A172 (cell line): ENCODE data around the gene ITGA2B. TPM values are rescaled to one million over a fixed set of nuclear protein-coding genes. Genes with fewer than 3 reads are reported as not detected.
"Not testable (repeated sequence)": the region's sequence is repeated elsewhere in the genome, so short reads cannot be mapped to it uniquely, and the experiment has no call there.

Experiments
- DNase-seq: peaks from one replicate; pipeline ENCODE4 v3.0.0-alpha.2; 2015; ENCODE audit warnings: low spot score
- total RNA-seq: library from RNA; depleted of rRNA; stranded (reverse); fragments of >200 nt; shearing (Covaris generic); gene quantifications from 2 replicates; pipeline ENCODE4 v1.2.3, GENCODE V29; 2014

The ITGA2B gene
- total RNA-seq, 1 experiment from 2014 or later, result 0.05 TPM

DNA sequence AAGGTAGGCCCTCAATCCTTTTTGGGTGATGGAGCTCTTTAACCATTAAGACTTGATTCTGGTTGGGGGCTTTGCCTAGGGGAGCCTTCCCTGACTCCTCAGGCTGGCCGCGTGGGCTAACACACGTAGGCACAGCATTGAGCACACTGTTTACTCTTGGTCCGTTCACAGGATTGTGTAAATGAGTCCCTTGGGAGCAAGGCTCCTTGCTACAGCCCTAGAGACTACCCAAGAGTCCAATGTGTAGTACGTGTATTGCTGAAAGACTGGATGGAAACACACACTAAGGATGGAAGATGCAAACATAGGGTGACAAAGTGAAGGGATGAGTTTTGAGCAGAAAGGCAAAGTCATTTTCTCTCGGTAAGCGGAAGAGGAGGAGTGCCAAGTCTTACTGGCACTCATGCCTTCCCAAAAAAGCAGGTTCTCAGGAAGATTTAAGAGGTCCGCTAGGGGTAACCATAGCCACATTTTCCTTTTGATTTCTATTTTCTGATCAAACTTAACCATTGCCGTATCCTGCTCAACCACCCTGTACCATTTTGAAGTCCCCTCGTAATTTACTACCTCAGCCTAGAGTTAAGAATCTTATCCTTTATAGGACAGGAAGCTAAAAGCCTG lies 911 bp upstream of the ITGA2B start:
- DNase-seq, result no peak

- DNase-seq, result no peak
These were observed 314 bp upstream of the ITGA2B start for GRCh38 chr17:44389723-44390202.

- DNase-seq, result no peak
These were observed 1.6 kb downstream of the ITGA2B start for GRCh38 chr17:44387804-44388203.

- no peak for DNase-seq
These were observed 3.3 kb downstream of the ITGA2B start for GRCh38 chr17:44386182-44386525.

GRCh38 chr17:44385287-44386181 lies 3.9 kb downstream of the ITGA2B start:
- DNase-seq, result peak; percentile 32

DNA sequence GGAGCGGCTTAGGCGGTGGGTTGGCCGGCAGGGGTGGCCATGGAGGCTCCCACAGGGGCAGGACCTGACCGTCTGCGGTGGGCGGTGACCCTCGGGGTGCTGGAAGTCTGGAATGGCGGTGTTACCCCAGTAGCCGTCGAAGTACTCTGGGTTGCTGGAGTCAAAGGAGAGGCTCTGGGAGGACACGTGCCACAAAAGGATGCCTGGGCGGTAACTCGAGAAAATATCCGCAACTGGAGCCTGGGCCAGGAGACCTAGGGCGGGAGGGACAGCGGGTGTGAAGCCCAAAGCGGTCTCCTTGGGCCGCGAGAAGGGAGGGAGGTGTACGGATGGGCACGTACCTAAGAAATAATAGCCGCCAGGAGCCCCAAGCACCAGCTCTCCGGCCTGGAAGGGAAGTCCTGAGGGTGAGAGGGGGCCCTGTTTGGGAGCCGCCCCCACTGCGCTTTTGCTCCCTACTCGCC lies 4.6 kb downstream of the ITGA2B start:
- no peak for DNase-seq

- no peak for DNase-seq
These were observed 5.1 kb downstream of the ITGA2B start for GRCh38 chr17:44384281-44384822.

DNA sequence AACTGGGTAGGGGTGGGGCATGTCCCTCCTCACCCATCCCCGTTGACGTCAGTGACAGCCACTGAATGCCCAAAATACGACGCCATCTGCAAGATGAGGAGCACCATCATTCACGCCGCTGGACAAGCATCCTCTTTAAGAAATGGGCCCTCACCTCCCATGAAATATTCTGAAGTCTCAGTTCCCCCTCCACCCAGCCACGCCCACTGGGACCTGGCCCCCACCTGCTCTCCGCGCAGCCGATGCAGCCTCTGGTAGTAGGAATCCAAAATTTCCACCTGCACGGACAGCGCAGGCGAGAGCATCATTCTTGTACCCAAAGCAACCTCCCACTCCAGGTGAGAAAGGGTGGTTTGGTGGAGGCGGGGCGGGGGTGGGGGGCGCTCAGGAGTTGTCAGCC lies 5.6 kb downstream of the ITGA2B start:
- no peak for DNase-seq

DNA sequence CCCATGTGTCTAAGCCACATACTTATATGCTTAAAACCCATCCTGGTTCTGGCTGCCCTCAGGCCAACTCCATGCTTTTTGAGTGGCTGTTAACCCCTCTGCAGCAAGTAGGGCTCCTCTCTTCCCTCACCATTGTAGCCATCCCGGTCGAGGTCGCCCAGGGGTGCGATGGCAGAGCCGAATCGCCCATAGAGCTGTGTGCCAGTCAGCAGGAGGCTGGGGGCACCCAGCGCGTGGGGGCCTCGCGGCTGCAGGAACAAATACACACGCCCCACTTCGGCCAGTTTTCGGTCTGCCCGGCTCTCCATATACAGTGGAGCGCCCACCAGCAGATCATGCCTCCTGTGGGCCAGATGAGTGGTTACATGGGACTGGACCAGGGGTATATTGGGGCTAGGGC lies 6.1 kb downstream of the ITGA2B start:
- no peak for DNase-seq

GRCh38 chr17:44382917-44383316 lies 6.5 kb downstream of the ITGA2B start:
- DNase-seq, result no peak

- no peak for DNase-seq
These were observed 7.6 kb downstream of the ITGA2B start for GRCh38 chr17:44381810-44382305.

- no peak for DNase-seq
These were observed 8.7 kb downstream of the ITGA2B start for GRCh38 chr17:44380767-44381166.

DNA sequence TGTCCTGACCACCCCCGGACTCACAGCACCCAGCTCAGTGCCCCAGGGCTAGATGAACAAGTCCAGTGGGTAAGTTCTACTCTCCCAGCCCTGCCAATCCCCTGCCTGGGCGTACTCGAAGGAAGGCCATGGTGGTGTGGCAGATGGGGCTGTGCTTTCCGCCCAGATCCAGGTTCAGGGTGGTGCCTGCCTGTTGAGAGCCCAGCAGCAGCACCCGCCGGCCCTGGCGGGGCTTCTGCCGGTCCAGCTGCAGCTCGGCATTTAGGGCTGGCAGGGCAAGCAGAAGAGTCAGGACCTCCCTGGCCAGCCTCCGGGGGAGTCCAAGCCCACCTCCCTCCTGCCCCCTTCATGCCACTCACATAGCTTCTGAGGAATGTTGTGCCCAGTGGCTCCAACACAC lies 9.6 kb downstream of the ITGA2B start:
- no peak for DNase-seq

DNA sequence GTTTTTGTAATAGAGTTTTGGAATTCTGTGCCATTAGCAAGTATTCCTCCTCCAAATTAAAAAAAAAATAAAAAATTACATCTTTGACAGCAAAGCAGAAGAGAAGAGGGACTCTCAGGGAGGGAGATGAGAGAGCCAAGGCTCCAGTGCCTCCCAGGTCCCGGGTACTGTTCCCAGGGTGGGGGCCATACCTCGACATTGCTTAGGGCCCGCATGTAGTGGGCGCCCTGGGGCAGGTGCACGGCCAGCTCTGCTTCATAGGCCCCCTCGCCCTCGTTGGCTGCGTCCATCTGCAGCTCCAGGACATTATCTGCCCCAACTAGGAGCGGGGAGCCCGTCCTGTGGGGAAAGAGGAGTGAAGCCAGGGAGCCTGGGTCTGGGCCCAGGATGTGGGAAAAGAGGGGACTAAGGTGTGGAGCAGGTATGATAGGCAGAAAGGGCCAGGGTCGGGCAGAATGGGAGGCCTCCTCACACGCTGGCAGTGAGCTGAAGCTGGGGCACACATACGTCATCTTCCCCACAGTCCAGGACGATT lies 11.2 kb downstream of the ITGA2B start:
- DNase-seq, result no peak

- DNase-seq, result no peak
These were observed 12.7 kb downstream of the ITGA2B start for GRCh38 chr17:44376779-44377178.

DNA sequence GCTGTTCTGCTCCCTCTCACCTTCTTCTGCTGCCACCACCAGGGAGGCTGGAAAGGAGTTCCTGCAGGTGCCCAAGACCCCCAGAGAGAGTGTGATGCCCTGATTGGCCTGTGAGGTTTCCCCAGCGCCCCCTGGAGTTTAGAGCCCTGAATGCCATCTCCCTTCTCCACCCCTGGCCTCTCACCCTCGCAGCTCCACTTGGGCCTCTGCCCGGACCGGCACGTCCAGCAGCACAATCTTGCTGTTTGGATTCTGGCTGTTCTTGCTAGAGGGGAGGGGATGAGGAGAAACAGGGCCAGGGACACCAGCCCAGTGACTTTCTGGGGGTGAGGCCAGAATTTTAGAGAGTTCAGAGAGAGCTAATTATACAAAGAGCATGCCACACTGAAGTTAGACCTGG lies 13.3 kb downstream of the ITGA2B start:
- DNase-seq, result no peak

DNA sequence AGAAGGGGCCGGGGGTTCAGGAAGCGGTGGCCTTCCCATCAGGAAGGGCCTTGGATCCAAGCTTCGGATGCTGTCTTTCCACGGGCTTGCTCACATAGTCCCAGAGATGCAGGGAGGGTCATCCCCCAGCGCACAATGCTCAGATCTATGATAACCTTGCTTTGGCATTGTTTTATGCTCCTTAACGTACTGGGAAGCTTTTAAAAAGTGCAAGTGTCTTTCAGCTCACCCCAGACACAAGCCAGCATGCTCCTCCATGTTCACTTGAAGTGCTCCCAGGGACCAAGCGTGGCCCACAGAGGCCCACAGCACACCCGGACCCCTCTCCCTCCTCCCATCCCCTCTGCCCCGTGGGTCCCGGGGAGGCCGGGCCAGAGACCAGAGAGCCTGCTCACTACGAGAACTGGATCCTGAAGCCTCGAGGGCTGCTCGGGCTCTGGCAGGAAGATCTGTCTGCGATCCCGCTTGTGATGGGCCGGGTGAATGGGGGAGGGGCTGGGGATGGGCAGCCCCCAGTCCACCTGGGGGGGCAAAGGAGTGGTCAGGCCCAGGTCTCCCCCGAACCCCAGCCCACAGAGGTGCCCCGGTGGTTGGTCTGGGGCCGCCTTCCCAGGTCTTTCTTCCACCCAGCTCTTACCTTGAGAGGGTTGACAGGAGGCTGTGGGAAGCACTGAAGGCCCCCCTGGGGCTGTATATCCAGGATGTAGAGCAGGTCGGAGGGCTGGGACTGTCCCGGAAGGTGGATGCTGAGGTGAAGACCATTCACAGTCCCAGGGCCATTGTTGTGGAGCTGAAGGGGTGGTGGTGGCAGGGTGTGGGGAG lies 14.0 kb downstream of the ITGA2B start:
- no peak for DNase-seq

- no peak for DNase-seq
These were observed 14.9 kb downstream of the ITGA2B start for GRCh38 chr17:44374306-44375195.

DNA sequence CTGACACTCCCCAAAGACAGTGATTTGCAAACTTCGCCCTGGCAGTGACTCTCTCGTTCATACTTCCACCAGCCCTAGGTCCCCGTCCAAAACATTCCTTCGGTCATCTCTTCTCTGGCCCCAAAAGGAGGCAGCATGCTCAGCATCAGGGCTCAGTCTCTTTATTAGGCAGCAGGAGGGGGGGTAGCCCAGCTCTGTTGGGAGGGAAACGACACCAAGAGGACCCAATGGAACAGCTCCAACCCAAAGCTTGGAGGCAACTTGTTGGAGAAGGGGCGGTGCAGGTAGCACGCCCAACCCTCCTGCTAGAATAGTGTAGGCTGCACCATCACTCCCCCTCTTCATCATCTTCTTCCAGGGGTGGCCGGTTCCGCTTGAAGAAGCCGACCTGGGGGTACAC lies 17.4 kb downstream of the ITGA2B start:
- no peak for DNase-seq

DNA sequence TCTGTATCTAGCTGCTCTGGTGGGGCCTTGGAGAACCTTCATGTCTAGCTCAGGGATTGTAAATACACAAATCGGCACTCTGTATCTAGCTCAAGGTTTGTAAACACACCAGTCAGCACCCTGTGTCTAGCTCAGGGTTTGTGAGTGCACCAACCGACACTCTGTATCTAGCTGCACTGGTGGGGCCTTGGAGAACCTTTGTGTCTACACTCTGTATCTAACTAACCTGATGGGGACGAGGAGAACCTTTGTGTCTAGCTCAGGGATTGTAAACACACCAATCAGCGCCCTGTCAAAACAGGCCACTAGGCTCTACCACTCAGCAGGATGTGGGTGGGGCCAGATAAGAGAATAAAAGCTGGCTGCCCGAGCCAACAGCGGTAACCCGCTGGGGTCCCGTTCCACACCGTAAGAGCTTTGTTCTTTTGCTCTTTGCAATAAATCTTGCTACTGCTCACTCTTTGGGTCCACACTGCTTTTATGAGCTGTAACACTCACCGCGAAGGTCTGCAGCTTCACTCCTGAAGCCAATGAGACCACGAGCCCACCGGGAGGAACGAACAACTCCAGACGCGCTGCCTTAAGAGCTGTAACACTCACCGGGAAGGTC lies 19.9 kb downstream of the ITGA2B start:
- DNase-seq, result not testable (repeated sequence)
